Lung (tissue), 12 donors: ENCODE results near the gene ADGRV1. TPM values are rescaled to one million over a fixed set of nuclear protein-coding genes. Genes with fewer than 3 reads are reported as not detected.

ENCODE experiments used
- ATAC-seq: fragments of 200-7000 bp; cut with Tn5 transposase; one replicate; pipeline ENCODE4 v1.9.1; 2020; ENCODE audit warnings: moderate number of reproducible peaks; ENCODE audit not compliant: insufficient read depth, low FRiP score
- DNase-seq, 3 donors: peaks; one replicate each; pipeline ENCODE4 v3.0.0-alpha.2; 2013 to 2017
- H3K27ac ChIP-seq, 2 donors: one replicate each; pipeline ENCODE4 v1.5.1; 2013; ENCODE audit warnings: mild to moderate bottlenecking in 2 of 2, moderate library complexity in 2 of 2, control low read depth in 1 of 2, inconsistent platforms in 1 of 2, low read depth in 1 of 2, low read length in 1 of 2
- H3K27me3 ChIP-seq, 3 donors: one replicate each; pipeline ENCODE4 v1.5.1; 2013; ENCODE audit warnings: low read length in 2 of 3; ENCODE audit not compliant: control insufficient read depth in 3 of 3, insufficient read depth in 3 of 3
- H3K36me3 ChIP-seq, 4 donors: one replicate each; pipeline ENCODE4 v1.5.1; 2013; ENCODE audit warnings: low read length in 4 of 4, mild to moderate bottlenecking in 1 of 4, moderate library complexity in 1 of 4; ENCODE audit not compliant: control insufficient read depth in 4 of 4, insufficient read depth in 4 of 4
- H3K4me1 ChIP-seq, 5 donors: one replicate each; pipeline ENCODE4 v1.5.1; 2013; ENCODE audit warnings: low read length in 5 of 5, mild to moderate bottlenecking in 2 of 5, moderate library complexity in 1 of 5; ENCODE audit not compliant: control insufficient read depth in 5 of 5, insufficient read depth in 5 of 5
- H3K4me3 ChIP-seq: one replicate; pipeline ENCODE4 v1.5.1; 2013; ENCODE audit warnings: mild to moderate bottlenecking, control low read depth, moderate library complexity
- H3K9ac ChIP-seq, 2 donors: one replicate each; pipeline ENCODE4 v1.5.1; 2013; ENCODE audit warnings: low read length in 2 of 2, control low read depth in 1 of 2; ENCODE audit not compliant: insufficient read depth in 1 of 2
- H3K9me3 ChIP-seq, 4 donors: one replicate each; pipeline ENCODE4 v1.5.1; 2013; ENCODE audit warnings: low read length in 3 of 4, mild to moderate bottlenecking in 1 of 4, moderate library complexity in 1 of 4; ENCODE audit not compliant: control insufficient read depth in 4 of 4, insufficient read depth in 3 of 4
- WGBS, 2 donors: extraction: QIAGEN DNeasy Blood & Tissue Kit; methylation state at CpG; one replicate each; pipeline ENCODE4 v1.1.7; 2013; 5-methylcytosine and 5-hydroxymethylcytosine counted together
- polyA plus RNA-seq, 2 donors: library from polyadenylated mRNA; stranded (reverse); fragments of 200-250 nt; gene quantifications; one replicate each; pipeline ENCODE4 v1.2.1, GENCODE V29; 2013
- total RNA-seq, 2 donors: library from RNA; depleted of rRNA in 1 of 2; stranded (reverse); fragments of >200 nt in 1 of 2; gene quantifications; one replicate each; pipeline ENCODE4 v1.2.1, GENCODE V29; 2014 to 2021
- TF ChIP-seq, protein P1 (sequence below): IDR thresholded peaks from 2 replicates; pipeline ENCODE4 v1.5.1; 2012; ENCODE audit warnings: mild to moderate bottlenecking; ENCODE audit errors: control extremely low read depth, extremely low read depth
- donor health status: control.
- donor health status: control.
- donor health status: Bipolar disorder and iron deficiency.
- donor health status: healthy.
- donor health status: DM: yes; HTN: yes; CAD: no.

The ADGRV1 gene
- total and polyA plus RNA-seq, 4 donors: 3.6 to 66.2 (median 28.2) TPM

DNA sequence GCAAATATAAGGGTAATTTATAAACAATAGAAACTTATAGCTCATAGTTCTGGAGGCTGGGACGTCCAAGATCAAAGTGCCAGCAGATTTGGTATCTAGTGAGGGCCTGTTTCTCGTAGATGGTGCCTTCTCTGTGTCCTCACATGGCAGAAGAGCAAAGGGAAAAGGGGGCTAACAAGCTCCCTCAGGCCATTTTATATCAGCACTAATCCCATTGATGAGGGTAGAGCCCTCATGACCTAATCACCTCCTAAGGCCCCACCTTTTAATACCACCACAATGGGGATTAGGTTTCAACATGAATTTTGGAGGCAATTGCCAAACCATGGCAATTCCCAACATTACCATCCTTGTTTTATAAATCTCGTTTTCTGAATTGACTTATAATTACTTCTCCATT is 564.7 kb downstream of the ADGRV1 start:
- 60 to 63% methylated on average over 3 of the region's 3 CpGs for WGBS, 2 donors
- Histone ChIP-seq H3K4me1 (peaks cover 2 to 38% (median 16%) of the 10 kb centered on the region in 5 donors), H3K4me3 (no peak overlapping the region), H3K27ac (no peak overlapping the region), H3K27me3 (no peaks in the 10 kb centered on the region), H3K9me3 (no peaks in the 10 kb centered on the region), H3K9ac (no peak overlapping the region), H3K36me3 (no peaks in the 10 kb centered on the region)
- no peak for DNase-seq
- TF ChIP-seq, protein P1, sequence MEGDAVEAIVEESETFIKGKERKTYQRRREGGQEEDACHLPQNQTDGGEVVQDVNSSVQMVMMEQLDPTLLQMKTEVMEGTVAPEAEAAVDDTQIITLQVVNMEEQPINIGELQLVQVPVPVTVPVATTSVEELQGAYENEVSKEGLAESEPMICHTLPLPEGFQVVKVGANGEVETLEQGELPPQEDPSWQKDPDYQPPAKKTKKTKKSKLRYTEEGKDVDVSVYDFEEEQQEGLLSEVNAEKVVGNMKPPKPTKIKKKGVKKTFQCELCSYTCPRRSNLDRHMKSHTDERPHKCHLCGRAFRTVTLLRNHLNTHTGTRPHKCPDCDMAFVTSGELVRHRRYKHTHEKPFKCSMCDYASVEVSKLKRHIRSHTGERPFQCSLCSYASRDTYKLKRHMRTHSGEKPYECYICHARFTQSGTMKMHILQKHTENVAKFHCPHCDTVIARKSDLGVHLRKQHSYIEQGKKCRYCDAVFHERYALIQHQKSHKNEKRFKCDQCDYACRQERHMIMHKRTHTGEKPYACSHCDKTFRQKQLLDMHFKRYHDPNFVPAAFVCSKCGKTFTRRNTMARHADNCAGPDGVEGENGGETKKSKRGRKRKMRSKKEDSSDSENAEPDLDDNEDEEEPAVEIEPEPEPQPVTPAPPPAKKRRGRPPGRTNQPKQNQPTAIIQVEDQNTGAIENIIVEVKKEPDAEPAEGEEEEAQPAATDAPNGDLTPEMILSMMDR: no peak
- ATAC-seq: no peak

DNA sequence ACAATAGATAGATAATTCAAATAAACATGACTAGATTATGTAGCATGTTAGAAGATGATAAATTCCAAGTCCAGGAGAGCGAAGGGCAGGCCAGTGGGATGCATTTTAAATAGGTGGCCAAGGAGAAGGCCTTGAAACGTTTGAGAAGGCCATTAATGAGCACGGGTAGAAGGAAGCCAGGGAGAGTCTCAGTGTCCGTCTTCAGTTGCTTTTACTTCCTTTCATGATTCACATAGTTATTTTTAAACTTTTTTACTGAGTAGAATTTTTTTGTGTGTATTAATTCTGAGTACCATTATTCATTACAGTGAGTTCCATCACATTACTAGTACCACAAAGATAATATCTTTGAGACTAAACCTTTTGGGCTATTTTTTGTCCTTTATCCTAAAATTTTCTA is 565.3 kb downstream of the ADGRV1 start:
- Histone ChIP-seq H3K27me3 (no peaks in the 10 kb centered on the region), H3K4me1 (peaks cover 2 to 38% (median 17%) of the 10 kb centered on the region in 5 donors), H3K4me3 (no peak overlapping the region), H3K36me3 (no peaks in the 10 kb centered on the region), H3K9me3 (no peaks in the 10 kb centered on the region), H3K9ac (no peak overlapping the region), H3K27ac (no peak overlapping the region)
- TF ChIP-seq, protein P1: no peak
- DNase-seq (no peak), ATAC-seq (no peak)
- 42 to 52% methylated on average over 4 of the region's 4 CpGs for WGBS, 2 donors

DNA sequence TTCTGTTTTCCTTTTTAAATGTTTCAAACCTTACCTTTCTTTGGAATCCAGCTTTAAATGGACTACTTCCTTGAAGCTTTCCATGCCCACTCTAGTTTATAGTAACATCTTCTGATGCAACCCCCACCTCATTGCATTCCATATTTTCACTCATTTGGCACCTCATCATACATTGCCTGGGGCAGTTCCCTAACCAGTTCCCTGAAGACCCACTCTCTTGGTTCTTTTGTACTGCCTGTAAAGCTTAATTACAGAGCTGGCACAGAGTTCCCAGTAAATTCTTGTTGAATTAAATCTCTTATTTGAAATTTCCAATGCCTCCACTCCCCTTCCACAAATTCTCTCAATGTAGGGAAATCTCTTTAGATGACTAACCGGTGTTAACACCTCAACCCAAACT is 567.3 kb downstream of the ADGRV1 start:
- 58 to 71% methylated on average over 1 of the region's 1 CpG for WGBS, 2 donors
- no peaks in the 10 kb centered on the region for H3K27me3 ChIP-seq
- peaks cover 2 to 29% (median 16%) of the 10 kb centered on the region in 5 donors for H3K4me1 ChIP-seq
- ATAC-seq (no peak), DNase-seq (no peak)
- H3K27ac ChIP-seq: peak overlapping the region in 1 of 2 donors; percentile 50
- TF ChIP-seq, protein P1: no peak
- no peaks in the 10 kb centered on the region for H3K9me3 ChIP-seq
- no peak overlapping the region for H3K4me3 ChIP-seq
- peak overlapping the region in 1 of 2 donors; percentile 14 for H3K9ac ChIP-seq
- H3K36me3 ChIP-seq: no peaks in the 10 kb centered on the region

DNA sequence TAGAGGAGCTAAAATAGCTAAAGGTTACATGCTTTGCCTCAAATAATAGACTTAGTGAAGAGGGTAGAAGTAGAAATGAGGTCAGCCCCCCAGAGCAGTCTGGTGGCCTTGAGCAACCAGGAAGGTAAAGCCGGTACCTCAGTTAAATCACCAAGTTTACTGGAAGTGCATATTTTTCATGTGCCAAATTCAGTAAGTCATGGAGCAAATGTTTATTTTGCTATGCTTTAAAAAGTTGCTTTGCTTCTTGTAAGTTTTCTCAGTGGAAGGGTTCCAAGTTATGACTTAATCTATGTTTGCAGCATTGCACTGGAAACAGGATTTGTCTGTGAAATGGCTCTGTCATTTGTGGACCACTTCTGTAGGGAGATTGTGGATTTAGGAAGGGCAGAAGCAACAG is 567.9 kb downstream of the ADGRV1 start:
- H3K4me1 ChIP-seq: peaks cover 2 to 29% (median 16%) of the 10 kb centered on the region in 5 donors
- no peaks in the 10 kb centered on the region for H3K36me3 ChIP-seq
- no peak overlapping the region for H3K4me3 ChIP-seq
- H3K27ac ChIP-seq: peak overlapping the region in 1 of 2 donors; percentile 23
- WGBS, 2 donors: 37 to 54% methylated on average over 1 of the region's 1 CpG
- ATAC-seq: peak; percentile 79
- DNase-seq: peak in 2 of 3 donors; percentile 78 to 95
- H3K9me3 ChIP-seq: no peaks in the 10 kb centered on the region
- no peaks in the 10 kb centered on the region for H3K27me3 ChIP-seq
- TF ChIP-seq, protein P1: no peak
- peak overlapping the region; percentile 13 to 14 for H3K9ac ChIP-seq
